K562 (cell line): ENCODE data around the gene MRM2.

Experiments
- CHD4 ChIP-seq: fragments of 200-600 bp; sonication (generic); IDR thresholded peaks from 3 replicates; pipeline ENCODE4 v1.6.1; 2012; ENCODE audit warnings: low read depth, mild to moderate bottlenecking, mixed read lengths, low read length, inconsistent platforms; ENCODE audit not compliant: insufficient read depth, insufficient replicate concordance, poor library complexity, severe bottlenecking
- CTCF ChIP-seq, 3 experiments: IDR thresholded peaks in 2 of 3; conservative IDR thresholded peaks in 1 of 3; 2 replicates each; pipeline ENCODE4 v1.5.1; 2011 to 2012; ENCODE audit warnings: low read length in 3 of 3, mild to moderate bottlenecking in 3 of 3, control low read depth in 2 of 3, improper control_type of control experiment in 1 of 3, inconsistent platforms in 1 of 3, low read depth in 1 of 3, mixed read lengths in 1 of 3, moderate library complexity in 1 of 3; ENCODE audit not compliant: insufficient read depth in 2 of 3
- EZH2 ChIP-seq: IDR thresholded peaks from 2 replicates; pipeline ENCODE4 v1.6.1; 2012; ENCODE audit warnings: low read depth, mild to moderate bottlenecking, inconsistent platforms, low read length, borderline replicate concordance
- ZNF274 ChIP-seq: IDR thresholded peaks from 2 replicates; pipeline ENCODE4 v1.6.1; 2011; ENCODE audit warnings: low read depth, mild to moderate bottlenecking, low read length, moderate library complexity, borderline replicate concordance

- TF ChIP-seq EZH2 (no peak), CTCF (IDR thresholded peaks at IDR 0.05 in 2 of 3, conservative IDR thresholded peaks at IDR 0.05 in 1 of 3; ENCODE audit: insufficient read depth in 2 of 3, low read depth in 1 of 3, low read length in 3 of 3) (no peak), ZNF274 (no peak), CHD4 (no peak)
These were observed 17.5 kb downstream of the MRM2 start for GRCh38 chr7:2224491-2224928.
